ENCODE measurements around the gene RAB31.
A peak's percentile ranks its signal among the peaks of the same experiment; 100 is the strongest.

Gene RAB31, protein sequence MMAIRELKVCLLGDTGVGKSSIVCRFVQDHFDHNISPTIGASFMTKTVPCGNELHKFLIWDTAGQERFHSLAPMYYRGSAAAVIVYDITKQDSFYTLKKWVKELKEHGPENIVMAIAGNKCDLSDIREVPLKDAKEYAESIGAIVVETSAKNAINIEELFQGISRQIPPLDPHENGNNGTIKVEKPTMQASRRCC

GRCh38 chr18:9708057-9708433 lies at the start of gene RAB31:
RAB31 (plus strand) TSS chr18:9708301; CDS start chr18:9708406, 105 bp downstream.
- TF ChIP-seq POLR2A (IDR thresholded peaks at IDR 0.05; ENCODE audit: extremely low read depth, insufficient read length) (no peak), MYC (IDR thresholded peaks at IDR 0.05; ENCODE audit: low read depth, low read length) (no peak), MAX (IDR thresholded peaks at IDR 0.05; ENCODE audit: low read depth, low read length) (no peak)
- TF ChIP-seq, protein P1, sequence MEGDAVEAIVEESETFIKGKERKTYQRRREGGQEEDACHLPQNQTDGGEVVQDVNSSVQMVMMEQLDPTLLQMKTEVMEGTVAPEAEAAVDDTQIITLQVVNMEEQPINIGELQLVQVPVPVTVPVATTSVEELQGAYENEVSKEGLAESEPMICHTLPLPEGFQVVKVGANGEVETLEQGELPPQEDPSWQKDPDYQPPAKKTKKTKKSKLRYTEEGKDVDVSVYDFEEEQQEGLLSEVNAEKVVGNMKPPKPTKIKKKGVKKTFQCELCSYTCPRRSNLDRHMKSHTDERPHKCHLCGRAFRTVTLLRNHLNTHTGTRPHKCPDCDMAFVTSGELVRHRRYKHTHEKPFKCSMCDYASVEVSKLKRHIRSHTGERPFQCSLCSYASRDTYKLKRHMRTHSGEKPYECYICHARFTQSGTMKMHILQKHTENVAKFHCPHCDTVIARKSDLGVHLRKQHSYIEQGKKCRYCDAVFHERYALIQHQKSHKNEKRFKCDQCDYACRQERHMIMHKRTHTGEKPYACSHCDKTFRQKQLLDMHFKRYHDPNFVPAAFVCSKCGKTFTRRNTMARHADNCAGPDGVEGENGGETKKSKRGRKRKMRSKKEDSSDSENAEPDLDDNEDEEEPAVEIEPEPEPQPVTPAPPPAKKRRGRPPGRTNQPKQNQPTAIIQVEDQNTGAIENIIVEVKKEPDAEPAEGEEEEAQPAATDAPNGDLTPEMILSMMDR (IDR thresholded peaks at IDR 0.05; ENCODE audit: low read depth, low read length): no peak
- DNase-seq (ENCODE audit: low read depth): peak; percentile 65
- H3K4me3 ChIP-seq (ENCODE audit: low read depth, low read length): peak within 1 kb of the TSS; percentile 70

DNA sequence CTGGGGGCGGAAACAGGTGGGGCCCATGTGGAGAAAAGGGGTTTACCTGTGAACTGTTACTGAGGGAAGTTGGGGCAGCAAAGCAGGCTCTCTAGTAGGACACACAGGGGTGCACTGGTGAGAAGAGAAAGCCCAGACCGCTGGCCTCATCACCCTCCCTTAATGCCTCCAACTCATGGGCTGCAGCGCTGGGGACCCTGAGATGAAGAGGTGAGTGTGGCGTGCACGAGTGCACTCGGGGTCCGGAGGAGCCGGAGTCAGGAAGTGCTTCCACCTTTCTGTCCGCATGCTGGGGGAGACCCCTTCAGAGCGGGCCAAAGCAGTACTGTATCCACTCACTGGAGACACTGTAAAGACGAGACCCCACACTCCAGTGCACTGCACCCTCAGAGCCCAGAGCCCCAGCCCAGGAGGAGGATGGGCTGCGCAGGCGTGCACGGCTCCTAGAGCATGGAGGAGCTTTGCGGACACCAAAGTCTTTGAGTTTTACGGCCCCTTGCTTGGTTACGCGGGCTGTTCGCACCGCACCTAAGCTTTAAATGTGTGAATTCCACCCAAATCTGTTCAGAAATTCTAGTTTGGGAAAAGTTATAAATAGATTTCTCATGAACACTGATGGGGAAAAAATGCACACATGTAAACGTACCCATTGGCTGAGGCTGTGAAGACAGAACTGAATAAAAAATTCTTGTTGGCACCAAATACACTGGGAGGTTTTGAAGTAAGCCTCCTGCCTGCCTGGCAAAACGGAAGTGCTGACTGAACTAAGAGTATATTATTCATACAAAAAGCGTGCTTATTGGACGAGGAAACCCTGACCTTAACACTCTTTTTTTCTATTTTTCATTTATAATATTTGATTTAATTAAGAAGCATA lies 48.4 kb upstream of the RAB31 start:
- TF ChIP-seq POLR2A (IDR thresholded peaks at IDR 0.05; ENCODE audit: extremely low read depth, insufficient read length) (no peak), MYC (IDR thresholded peaks at IDR 0.05; ENCODE audit: low read depth, low read length) (no peak), MAX (IDR thresholded peaks at IDR 0.05; ENCODE audit: low read depth, low read length) (no peak)
- TF ChIP-seq, protein P1 (IDR thresholded peaks at IDR 0.05; ENCODE audit: low read depth, low read length): no peak
- no peak overlapping the region for H3K4me3 ChIP-seq (ENCODE audit: low read depth, low read length)
- DNase-seq (ENCODE audit: low read depth): no peak

- TF ChIP-seq POLR2A (IDR thresholded peaks at IDR 0.05; ENCODE audit: extremely low read depth, insufficient read length): no peak
- no peak overlapping the region for H3K4me3 ChIP-seq (ENCODE audit: low read depth, low read length)
- DNase-seq (ENCODE audit: low read depth): peak; percentile 15
Observed at GRCh38 chr18:9661564-9661963, 46.5 kb upstream of the RAB31 start.

GRCh38 chr18:9663377-9663776 lies 44.7 kb upstream of the RAB31 start:
- no peak overlapping the region for H3K4me3 ChIP-seq (ENCODE audit: low read depth, low read length)
- TF ChIP-seq MAX (IDR thresholded peaks at IDR 0.05; ENCODE audit: low read depth, low read length) (no peak), POLR2A (IDR thresholded peaks at IDR 0.05; ENCODE audit: extremely low read depth, insufficient read length) (no peak), MYC (IDR thresholded peaks at IDR 0.05; ENCODE audit: low read depth, low read length) (no peak)
- TF ChIP-seq, protein P1 (IDR thresholded peaks at IDR 0.05; ENCODE audit: low read depth, low read length): no peak
- DNase-seq (ENCODE audit: low read depth): peak; percentile 43

DNA sequence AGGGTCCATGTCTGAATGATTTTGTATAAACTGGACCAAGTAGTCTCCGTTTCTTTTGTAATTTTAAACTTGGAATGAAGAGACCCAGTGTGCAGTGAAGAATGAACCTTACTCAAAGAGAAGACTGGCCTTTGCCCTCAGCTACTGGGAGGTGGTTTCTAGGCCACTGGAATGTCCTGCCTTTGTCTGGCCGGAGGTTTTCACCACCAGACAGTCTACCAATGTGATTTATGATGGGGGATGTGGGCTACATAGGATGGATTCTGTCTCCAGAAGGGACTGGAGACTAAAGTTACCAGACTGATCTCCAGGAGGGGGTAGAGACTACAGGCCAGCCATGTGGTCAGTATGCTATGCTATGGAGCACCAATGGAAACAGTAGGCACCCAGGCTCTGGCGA lies 42.8 kb upstream of the RAB31 start:
- TF ChIP-seq, protein P1 (IDR thresholded peaks at IDR 0.05; ENCODE audit: low read depth, low read length): no peak
- H3K4me3 ChIP-seq (ENCODE audit: low read depth, low read length): no peak overlapping the region
- no peak for DNase-seq (ENCODE audit: low read depth)

DNA sequence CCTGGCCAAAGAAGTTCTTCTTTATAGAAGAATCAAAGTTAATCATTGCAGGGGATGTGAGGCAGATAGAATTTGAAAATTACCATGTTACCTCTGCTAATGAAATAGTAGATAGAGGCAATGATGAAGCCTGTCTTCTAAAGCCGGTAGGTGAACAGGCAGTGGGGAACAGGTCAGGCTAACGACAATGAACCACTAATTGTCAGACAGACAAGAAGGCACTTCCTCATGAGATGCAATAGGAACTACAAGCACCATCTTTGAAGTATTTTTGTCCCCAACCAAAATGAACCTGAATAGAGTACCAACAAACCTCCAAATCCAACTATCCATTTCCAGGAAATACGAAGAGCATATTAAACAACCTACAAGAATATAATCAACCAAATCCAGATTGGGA lies 41.6 kb upstream of the RAB31 start:
- TF ChIP-seq MAX (IDR thresholded peaks at IDR 0.05; ENCODE audit: low read depth, low read length) (no peak), MYC (IDR thresholded peaks at IDR 0.05; ENCODE audit: low read depth, low read length) (no peak), POLR2A (IDR thresholded peaks at IDR 0.05; ENCODE audit: extremely low read depth, insufficient read length) (no peak)
- TF ChIP-seq, protein P1 (IDR thresholded peaks at IDR 0.05; ENCODE audit: low read depth, low read length): no peak
- no peak for DNase-seq (ENCODE audit: low read depth)
- no peak overlapping the region for H3K4me3 ChIP-seq (ENCODE audit: low read depth, low read length)
